Activated naive CD8-positive, alpha-beta T cell treated with anti-CD3 and anti-CD28 coated beads, Interleukin-2, amount 50 U/mL, for 16 hours (primary cell): ENCODE data around the gene MOCOS.
"Not testable (repeated sequence)": the region's sequence is repeated elsewhere in the genome, so short reads cannot be mapped to it uniquely, and the experiment has no call there.

Source experiments
- DNase-seq: peaks from one replicate; pipeline ENCODE4 v3.0.0-alpha.2; 2020; ENCODE audit warnings: low read depth, low spot score

The MOCOS gene, protein sequence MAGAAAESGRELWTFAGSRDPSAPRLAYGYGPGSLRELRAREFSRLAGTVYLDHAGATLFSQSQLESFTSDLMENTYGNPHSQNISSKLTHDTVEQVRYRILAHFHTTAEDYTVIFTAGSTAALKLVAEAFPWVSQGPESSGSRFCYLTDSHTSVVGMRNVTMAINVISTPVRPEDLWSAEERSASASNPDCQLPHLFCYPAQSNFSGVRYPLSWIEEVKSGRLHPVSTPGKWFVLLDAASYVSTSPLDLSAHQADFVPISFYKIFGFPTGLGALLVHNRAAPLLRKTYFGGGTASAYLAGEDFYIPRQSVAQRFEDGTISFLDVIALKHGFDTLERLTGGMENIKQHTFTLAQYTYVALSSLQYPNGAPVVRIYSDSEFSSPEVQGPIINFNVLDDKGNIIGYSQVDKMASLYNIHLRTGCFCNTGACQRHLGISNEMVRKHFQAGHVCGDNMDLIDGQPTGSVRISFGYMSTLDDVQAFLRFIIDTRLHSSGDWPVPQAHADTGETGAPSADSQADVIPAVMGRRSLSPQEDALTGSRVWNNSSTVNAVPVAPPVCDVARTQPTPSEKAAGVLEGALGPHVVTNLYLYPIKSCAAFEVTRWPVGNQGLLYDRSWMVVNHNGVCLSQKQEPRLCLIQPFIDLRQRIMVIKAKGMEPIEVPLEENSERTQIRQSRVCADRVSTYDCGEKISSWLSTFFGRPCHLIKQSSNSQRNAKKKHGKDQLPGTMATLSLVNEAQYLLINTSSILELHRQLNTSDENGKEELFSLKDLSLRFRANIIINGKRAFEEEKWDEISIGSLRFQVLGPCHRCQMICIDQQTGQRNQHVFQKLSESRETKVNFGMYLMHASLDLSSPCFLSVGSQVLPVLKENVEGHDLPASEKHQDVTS

GRCh38 chr18:36187193-36187825 lies at the start of gene MOCOS:
Gene MOCOS (plus strand): TSS chr18:36187497. CDS start chr18:36187540, 43 bp downstream.
- DNase-seq: no peak

DNA sequence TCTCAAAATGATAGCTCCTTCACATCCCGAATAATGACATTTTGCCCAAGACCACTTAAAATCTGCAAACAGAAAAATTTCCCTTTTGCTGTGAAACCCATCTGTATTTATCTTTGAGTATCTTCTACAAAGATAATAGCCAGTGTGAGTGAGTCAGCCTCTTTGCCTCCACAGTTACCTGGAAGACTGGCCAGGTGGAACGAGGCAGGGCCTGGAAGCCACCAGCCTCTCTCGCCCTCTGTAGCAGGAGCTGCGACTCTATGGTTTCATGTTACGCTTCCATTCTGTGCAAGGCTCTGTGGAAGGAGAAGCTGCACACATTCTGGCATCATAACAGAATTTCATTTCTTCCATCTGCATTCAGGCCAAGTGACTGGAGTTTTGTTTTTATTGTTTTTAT lies 48.1 kb upstream of the MOCOS start:
- DNase-seq: no peak

DNA sequence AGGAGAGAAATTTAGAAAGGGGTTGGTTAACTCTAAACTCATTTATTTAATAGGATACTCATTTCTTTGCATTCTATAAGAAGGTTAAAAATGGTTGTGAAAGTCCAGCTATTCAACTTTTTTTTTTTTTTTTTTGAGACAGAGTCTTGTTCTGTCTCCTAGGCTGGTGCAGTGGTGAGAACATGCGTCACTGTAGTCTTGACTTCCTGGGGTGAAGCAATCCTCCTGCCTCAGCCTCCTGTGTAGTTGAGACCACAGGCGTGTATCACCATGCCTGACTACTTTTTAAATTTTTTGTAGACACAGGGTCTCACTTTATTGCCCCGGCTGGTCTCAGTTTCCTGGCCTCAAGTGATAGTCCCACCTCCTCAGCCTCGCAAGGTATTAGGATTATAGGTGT lies 45.7 kb upstream of the MOCOS start:
- no peak for DNase-seq

- DNase-seq: no peak
Observed at GRCh38 chr18:36142751-36143150, 44.5 kb upstream of the MOCOS start.

DNA sequence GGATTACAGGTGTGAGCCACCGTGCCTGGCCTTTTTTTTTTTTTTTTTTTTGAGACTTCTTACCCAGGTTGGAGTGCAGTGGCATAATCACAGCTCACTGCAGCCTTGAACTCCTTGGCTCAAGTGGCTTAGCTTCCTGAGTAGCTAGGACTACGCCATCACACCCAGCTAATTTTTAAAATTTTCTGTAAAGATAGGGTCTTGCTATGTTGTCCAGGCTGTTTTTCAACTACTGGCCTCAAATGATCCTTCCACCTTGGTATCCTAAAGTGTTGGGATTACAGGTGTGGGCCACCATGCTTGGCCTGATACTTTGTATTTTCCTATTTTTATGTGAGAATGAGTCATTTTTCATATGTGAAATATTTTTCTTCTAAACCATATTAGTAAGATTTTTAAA lies 43.9 kb upstream of the MOCOS start:
- DNase-seq: no peak

- no peak for DNase-seq
Observed at GRCh38 chr18:36149514-36150289, 37.6 kb upstream of the MOCOS start.

DNA sequence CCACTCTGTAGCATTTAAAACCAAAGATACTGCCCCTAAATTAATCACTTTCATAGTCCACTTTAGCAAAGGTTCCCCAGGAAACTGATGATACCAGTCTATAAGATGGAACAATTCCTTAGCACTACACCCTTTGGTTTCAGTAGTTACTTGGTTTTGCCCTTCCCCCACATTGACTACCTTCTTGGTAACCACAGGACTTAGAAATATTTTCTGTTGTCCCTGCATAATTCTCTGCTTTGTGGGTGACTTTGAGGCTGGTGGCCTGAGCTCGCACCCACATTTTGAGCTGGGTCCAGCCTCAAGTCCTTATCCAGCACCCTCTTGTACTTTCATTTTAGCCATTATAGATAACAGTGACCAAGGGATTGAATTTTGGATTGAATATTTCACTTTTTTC lies 34.5 kb upstream of the MOCOS start:
- DNase-seq: no peak

DNA sequence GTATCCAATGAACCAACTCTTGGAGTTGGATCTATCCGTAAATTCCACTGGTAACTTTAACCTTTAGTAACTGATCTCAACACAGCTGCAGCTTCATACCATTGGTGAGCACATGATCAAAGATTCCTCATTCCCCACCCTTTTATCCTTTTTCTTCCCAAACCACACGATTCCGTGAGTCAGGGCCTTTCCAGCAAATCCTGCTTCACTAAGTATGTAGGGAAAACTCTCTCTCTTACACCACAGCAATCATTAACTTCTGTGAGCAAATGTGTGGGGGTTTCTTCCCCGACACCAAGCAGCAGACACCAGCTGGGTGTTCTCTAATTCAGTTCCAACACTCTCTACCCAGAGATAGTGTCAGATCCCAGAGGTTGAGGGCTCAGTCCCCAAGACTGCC lies 34.1 kb upstream of the MOCOS start:
- no peak for DNase-seq

GRCh38 chr18:36153771-36154170 lies 33.5 kb upstream of the MOCOS start:
- no peak for DNase-seq

DNA sequence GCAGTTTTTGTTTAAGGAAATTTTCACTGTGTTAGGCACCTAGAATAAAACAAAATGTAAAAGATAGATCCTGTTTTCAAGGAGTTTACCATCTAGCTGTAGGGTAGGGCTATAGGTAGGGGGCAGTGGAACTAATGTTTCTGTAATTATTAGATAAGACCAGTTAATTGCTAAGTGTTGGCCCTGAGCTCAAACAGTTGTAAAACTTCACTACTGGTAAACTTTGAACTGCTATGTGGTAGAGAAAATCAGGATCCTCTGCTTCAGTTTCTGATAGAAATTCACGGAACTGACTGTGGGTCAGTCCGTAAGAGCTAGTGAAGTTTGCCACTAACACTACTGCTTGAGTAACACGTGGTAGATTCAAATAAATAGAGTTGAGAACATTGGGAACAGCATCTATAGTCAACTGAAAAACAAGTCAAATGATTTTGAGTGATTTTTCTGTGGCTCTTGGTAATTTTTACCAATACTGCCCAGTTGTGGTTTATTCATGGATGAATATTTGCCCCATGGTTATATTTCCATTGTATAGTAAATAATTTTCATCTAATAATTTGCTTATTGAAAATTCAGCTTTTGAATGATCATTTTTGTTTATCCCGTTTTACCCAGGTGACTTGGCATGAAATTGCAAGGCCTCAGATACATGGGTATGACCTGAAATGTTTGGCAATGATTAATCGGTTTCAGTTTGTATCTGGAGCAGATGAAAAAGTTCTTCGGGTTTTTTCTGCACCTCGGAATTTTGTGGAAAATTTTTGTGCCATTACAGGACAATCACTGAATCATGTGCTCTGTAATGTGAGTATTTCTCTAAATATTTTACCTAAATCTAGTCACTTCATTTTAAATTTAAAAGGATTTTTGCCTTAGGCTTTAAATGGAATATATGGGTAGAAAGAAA lies 31.2 kb upstream of the MOCOS start:
- no peak for DNase-seq

DNA sequence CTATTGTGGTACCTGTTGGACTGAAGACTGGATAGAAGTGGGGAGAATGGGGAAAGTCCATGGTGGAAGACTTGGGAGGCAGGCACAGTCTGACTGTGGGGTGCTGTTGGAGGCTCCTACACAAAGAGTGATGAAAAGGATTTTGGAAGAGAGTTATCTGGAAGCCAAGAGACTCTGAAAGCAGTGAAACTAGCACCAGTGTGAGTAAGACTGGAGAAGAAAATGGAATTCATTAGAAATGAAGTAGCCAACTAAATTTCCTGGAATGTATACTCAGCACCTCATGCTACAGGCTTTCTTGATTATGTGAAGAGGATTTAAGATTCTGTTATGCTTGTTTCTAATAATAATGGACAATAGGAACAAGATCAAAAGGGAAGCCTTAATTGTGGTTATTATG lies 29.9 kb upstream of the MOCOS start:
- DNase-seq: no peak

- DNase-seq: no peak
Observed at GRCh38 chr18:36158266-36158867, 28.9 kb upstream of the MOCOS start.

DNA sequence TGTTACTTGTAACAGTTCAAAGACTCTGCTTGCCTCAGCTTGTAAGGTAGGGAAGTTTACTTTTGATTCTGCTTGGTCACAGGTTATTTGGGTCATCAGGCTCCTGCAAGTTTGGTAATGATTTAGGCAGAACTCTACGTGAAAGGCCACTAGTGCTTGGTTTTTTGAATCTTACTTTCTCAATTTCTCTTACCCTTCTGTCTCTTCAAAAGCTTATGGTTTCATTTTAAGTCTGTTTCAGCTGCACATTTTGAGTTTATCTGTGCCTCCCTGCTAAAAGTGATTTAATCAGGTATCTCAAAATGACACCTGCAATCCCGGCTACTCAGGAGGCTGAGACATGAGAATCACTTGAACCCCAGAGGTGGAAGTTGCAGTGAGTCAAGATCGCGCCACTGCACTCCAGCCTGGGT lies 26.3 kb upstream of the MOCOS start:
- DNase-seq: no peak

DNA sequence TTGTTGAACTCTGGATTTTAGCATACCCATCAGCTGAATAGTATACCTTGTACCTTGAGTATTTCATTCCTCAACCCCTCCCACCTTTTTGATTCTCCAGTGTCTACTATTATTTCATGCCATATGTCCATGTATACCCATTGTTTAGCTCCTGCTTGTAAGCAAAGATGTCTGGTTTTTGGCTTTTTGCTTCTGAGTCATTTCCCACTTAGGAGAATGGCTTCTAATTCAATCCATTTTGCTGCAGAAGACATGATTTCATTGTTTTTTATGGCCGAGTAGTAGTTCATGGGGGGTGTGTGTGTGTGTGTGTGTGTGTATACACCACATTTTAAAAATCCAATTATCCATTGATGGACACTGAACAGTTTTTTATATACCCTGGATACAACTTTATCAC lies 24.3 kb upstream of the MOCOS start:
- no peak for DNase-seq

DNA sequence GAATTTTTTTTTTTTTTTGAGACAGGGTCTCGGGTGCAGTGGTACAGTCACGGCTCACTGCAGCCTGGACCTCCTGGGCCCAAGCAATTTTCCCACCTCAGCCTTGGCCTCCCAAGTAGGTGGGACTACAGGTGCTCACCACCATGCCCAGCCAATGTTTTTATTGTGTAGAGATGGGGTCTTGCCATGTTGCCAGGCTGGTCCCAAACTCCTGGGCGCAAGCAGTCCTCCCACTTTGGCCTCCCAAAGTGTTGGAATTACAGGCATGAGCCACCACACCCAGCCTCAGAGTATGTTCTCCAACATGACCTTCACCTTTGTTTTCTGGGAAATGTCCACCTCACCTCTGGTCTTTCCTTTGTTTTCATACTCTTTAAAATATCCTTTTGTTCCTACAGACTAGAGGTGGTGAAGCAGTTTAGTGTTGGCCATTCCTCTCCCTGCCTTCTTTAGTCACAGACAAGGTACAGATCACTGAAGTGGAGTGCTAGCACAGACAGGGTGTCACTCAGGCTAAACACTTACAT lies 19.5 kb upstream of the MOCOS start:
- no peak for DNase-seq

DNA sequence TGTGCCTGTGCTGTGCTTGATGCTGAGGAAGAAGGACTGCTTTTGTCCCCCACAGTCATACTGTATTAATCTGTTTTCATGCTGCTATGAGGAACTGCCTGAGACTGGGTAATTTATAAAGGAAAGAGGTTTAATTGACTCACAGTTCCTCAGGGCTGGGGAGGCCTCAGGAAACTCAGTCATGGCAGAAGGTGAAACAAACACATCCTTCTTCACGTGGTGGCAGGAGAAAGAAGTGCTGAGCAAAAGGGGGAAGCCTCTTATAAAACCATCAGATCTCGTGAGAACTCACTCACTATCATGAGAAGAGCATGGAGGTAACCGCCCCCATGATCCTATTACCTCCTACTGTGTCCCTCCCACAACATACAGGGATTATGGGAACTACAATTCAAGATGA lies 19.0 kb upstream of the MOCOS start:
- DNase-seq: not testable (repeated sequence)

DNA sequence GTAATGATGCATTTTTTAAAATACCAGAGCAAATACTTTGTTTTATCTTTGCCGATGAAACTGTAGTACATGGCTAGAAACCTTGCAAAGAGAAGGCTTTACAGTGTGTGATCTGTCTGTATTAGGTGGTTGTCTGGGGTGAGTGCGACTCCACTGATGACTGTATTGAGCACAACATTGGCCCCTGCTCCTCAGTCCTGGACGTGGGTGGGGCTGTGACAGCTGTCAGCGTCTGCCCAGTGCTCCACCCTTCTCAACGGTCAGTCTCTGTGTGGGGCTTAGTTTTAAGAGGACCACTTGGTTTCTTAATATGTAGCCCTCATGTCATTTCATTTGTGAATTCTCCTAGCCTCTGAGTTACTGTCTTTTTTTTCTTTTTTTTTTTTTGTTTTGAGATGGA lies 17.4 kb upstream of the MOCOS start:
- DNase-seq: no peak

DNA sequence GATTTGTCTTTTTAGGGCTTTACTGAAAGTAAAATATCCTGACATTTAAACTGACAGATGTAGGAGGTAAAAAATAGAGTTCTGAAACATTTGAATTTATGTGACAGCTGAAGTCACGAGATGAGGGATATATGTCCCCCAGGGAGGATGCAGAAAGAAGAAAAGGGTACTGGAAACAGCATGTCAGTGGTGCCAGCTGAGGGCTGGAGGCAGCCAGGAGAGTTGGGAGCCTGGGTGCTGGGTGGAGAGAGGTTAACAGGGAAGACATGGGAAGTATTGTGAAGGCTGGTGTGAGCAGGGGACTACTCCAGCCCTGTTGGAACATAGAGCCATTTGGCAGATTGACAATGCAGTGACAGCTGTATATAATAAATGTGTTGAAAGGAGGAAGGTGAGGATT lies 11.8 kb upstream of the MOCOS start:
- DNase-seq: no peak

DNA sequence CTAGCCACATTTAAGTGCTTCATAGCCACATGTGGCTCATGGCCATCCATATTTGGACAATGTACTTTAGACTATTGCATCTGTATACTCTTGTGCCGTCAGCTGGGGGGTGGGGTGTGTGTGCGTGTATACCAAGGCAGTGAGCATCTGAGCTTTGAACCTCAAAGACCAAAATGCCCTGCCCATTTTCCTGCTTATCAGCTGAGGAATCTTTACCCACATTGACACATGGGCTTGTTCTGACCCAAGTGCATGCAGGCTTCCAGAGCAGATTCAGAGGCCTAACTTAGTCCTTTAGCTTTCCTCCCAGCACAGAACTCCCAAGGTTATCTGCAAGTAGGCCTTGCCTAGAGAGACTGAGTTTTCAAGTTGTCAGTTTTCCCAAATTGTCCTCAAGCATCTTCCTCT lies 11.1 kb upstream of the MOCOS start:
- no peak for DNase-seq

DNA sequence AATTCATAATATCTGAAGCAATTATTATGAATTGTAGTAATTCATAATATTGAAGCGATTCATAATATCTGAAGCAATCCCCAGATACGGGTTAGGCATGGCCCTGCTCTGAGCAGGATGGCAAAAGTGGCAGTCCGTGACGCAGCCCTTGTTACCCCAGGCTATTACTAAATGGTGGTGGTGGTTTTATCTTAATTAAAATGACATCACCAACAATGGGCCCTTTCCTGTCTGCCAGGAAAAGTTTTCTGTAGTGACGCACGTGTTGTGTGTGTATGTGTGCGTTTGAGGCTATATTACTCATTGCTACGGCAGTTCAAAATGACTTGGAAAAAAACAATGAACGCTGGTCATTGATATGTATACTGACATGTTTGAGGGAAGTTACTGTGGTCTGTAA lies 10.6 kb upstream of the MOCOS start:
- DNase-seq: no peak
